NCI-H2029 treated with DMSO at 0.1 percent for 48 hours (cell line): Measurements from ENCODE around the gene SUPT6H.
A peak's percentile ranks its signal among the peaks of the same experiment; 100 is the strongest.
"Not testable (repeated sequence)": the region's sequence is repeated elsewhere in the genome, so short reads cannot be mapped to it uniquely, and the experiment has no call there.

Source experiments
- DNase-seq: peaks from one replicate; lab custom pipeline; 2025; lab: John Stamatoyannopoulos, UW

The SUPT6H gene

GRCh38 chr17:28648698-28649097, 13.3 kb upstream of the SUPT6H start:
- DNase-seq: no peak

GRCh38 chr17:28655160-28655559, 6.8 kb upstream of the SUPT6H start:
- no peak for DNase-seq

GRCh38 chr17:28657756-28658155, 4.2 kb upstream of the SUPT6H start:
- DNase-seq: no peak

- not testable (repeated sequence) for DNase-seq
Measured at GRCh38 chr17:28658342-28658741, 3.7 kb upstream of the SUPT6H start.

GRCh38 chr17:28658766-28659496, 3.1 kb upstream of the SUPT6H start:
- not testable (repeated sequence) for DNase-seq

- not testable (repeated sequence) for DNase-seq
Measured at GRCh38 chr17:28659497-28659881, 2.5 kb upstream of the SUPT6H start.

- no peak for DNase-seq
Measured at GRCh38 chr17:28662527-28662829, 473 bp downstream of the SUPT6H start.

- no peak for DNase-seq
Measured at GRCh38 chr17:28663723-28664122, 1.7 kb downstream of the SUPT6H start.

GRCh38 chr17:28665994-28666393, 4.0 kb downstream of the SUPT6H start:
- DNase-seq: no peak

GRCh38 chr17:28667870-28668269, 5.9 kb downstream of the SUPT6H start:
- no peak for DNase-seq

GRCh38 chr17:28669918-28670317, 7.9 kb downstream of the SUPT6H start:
- no peak for DNase-seq

- DNase-seq: no peak
Measured at GRCh38 chr17:28675490-28675889, 13.5 kb downstream of the SUPT6H start.

- no peak for DNase-seq
Measured at GRCh38 chr17:28675980-28676379, 14.0 kb downstream of the SUPT6H start.

GRCh38 chr17:28682655-28683054, 20.6 kb downstream of the SUPT6H start:
- DNase-seq: no peak

- peak; percentile 24 for DNase-seq
Measured at GRCh38 chr17:28684963-28685362, 23.0 kb downstream of the SUPT6H start.

- DNase-seq: no peak
Measured at GRCh38 chr17:28685366-28685765, 23.4 kb downstream of the SUPT6H start.

- DNase-seq: no peak
Measured at GRCh38 chr17:28686296-28686695, 24.3 kb downstream of the SUPT6H start.

- DNase-seq: no peak
Measured at GRCh38 chr17:28688481-28688880, 26.5 kb downstream of the SUPT6H start.

- no peak for DNase-seq
Measured at GRCh38 chr17:28689011-28689410, 27.0 kb downstream of the SUPT6H start.

GRCh38 chr17:28693869-28694268, 31.9 kb downstream of the SUPT6H start:
- no peak for DNase-seq

- DNase-seq: no peak
Measured at GRCh38 chr17:28698253-28698941, 36.4 kb downstream of the SUPT6H start.

GRCh38 chr17:28700278-28700677, 38.3 kb downstream of the SUPT6H start:
- DNase-seq: no peak

- no peak for DNase-seq
Measured at GRCh38 chr17:28700830-28701492, 39.0 kb downstream of the SUPT6H start.
